NCI-H460 (cell line): ENCODE results near the gene RCN1. TPM values are rescaled to one million over a fixed set of nuclear protein-coding genes. Genes with fewer than 3 reads are reported as not detected.
"Not testable (repeated sequence)": the region's sequence is repeated elsewhere in the genome, so short reads cannot be mapped to it uniquely, and the experiment has no call there.

Experiments
- DNase-seq: peaks from one replicate; pipeline ENCODE4 v3.0.0-alpha.2; 2016; ENCODE audit warnings: low read depth; ENCODE audit errors: extremely low read depth
- total RNA-seq: library from RNA; depleted of rRNA; stranded (reverse); fragments of >200 nt; shearing (Covaris generic); gene quantifications from 2 replicates; pipeline ENCODE4 v1.2.3, GENCODE V29; 2014

Gene RCN1
- total RNA-seq, 1 experiment from 2014 or later, result 132 TPM

GRCh38 chr11:32109592-32109991 lies 18.7 kb downstream of the RCN1 start:
- no peak for DNase-seq

- DNase-seq, result no peak
Observed at GRCh38 chr11:32110795-32111194, 19.9 kb downstream of the RCN1 start.

DNA sequence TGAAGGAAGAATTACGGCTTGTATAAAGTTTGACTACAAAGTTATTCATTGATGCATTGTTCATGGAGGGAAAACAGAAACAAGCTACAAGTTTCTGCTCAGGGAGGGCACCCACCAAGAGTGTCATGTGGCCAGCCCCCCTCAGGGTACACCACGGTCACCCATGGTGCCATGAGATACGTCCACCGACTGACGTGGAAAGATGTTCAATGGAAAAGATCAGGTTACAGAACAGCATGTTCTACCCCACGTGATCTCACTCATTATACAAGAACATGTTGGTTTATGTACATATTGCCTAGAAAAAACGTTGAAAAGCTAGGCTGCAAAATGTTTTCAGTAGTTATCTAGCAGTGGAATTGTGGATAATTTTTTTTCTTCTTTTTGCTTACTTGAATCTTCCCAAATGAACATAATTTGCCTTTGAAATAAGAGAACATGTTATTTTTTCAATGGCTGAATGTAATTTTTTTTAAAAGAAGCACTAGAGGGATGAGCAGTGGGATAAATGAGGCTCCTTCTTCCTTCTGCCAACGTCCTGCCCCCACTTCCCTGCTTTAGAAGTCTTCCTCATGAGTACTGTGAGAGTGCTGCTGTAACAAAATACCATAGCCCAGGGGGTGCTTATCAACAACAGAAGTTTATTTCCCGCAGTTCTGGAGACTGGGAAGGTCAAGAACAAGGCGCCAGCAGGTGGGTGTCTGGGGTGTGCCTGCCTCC lies 22.5 kb downstream of the RCN1 start:
- no peak for DNase-seq

DNA sequence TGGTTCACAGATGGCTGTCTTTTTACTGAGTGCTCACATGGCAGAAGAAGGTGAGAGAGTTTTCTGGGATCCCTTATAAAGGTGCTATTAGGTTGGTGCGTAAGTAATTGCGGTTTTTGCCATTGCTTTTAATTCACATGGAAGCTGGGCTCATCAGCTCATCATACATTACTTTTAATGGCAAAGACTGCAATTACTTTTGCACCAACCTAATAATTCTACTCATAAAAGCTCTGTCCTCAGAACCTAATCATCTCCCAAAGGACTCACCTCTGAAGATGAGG lies 23.0 kb downstream of the RCN1 start:
- DNase-seq, result no peak

DNA sequence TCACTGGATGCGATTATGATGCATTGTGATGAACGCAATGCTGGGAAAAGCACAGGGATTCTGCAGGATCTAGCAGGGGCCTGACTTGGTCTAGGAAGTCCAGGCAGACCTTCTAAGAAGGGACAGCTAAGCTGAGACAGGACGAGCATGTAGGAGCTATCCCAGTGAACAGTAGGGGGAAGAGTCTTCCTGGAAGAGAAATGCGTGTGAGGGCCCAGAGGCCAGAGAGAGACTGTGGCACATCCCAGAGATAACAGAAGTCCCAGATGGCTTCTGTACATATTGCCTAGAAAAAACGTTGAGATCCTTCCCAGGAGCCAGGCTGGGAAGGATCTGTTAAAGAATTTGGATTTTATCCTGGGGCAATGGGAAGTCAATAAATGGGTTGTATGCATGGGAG lies 24.6 kb downstream of the RCN1 start:
- no peak for DNase-seq

DNA sequence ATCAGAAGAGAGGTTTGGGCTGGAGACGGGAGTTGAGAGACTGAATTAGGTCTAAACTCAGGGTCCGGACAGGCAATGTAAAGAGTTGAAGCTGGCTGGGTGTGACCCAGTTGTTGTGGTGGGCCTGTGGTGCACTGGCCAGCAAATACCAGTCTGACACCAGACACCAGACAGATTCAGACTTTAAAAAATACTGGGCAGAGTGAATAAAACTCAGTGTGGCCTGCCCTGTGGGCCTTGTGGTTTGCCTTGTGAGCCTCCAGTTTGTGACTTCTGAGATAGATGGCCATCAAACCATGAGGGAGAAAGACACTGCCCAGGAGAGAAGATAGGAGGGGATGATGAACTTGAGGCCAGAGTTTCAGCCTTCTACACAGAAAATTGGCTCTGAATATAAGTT lies 25.8 kb downstream of the RCN1 start:
- DNase-seq, result no peak

GRCh38 chr11:32118025-32118974 lies 27.4 kb downstream of the RCN1 start:
- DNase-seq, result no peak

GRCh38 chr11:32119139-32119538 lies 28.3 kb downstream of the RCN1 start:
- not testable (repeated sequence) for DNase-seq

DNA sequence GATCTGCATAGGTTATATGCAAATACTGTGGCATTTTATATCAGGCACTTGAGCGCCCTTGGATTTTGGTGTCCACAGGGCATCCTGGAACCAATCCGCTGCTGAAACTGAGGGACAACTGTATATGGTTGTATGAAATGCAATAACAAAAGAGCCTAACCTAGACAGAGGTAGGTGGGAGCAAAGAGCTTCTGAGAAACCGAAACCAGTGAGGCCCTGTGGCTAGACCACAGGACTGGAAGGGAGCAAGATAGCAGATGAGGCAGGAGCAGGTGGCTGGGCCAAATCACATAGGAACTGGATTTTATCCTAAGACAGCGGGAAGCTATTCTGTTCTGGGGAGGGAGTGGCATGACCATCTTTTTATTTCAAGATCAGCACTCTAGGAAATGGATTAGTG lies 30.1 kb downstream of the RCN1 start:
- DNase-seq, result no peak

- DNase-seq, result no peak
Observed at GRCh38 chr11:32122200-32122599, 31.3 kb downstream of the RCN1 start.

DNA sequence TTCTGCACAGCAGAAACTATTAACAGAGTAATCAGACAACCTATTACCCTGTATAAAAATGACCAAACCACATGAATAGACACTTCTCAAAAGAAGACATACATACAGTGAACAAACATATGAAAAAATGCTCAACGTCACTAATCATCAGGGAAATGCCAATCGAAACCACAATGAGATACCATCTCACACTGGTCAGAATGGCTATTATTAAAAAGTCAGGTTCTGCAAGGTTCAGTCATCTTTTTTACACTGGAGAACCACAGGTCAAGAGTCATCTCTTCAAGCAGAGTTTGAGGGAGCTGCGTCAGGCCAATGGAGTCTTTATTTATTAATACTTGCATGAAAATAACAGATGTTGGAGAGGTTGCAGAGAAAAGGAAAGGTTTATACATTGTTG lies 40.4 kb downstream of the RCN1 start:
- DNase-seq, result no peak

GRCh38 chr11:32136657-32137056 lies 45.8 kb downstream of the RCN1 start:
- DNase-seq, result no peak

- peak; percentile 54 for DNase-seq
Observed at GRCh38 chr11:32137263-32137662, 46.4 kb downstream of the RCN1 start.

DNA sequence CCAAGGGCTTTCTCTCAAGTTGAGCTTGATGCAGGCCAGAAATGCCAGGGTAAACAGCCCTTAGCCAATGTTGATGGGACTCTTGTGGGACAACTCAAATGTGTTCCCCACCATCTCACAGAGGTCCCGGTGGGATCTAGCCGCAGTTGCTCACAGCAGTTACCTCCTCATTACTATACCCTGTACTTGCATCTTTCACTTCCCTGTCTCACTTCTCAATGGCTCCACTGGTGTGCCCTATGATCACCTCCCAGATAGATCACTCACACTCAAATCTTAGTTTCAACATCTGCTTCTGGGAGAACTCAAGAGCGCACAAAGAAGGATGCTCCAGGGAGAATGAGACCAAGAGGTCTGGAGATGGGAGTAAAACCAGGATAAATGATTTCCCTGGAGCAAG lies 47.0 kb downstream of the RCN1 start:
- DNase-seq, result no peak

GRCh38 chr11:32138902-32139301 lies 48.0 kb downstream of the RCN1 start:
- DNase-seq, result no peak

DNA sequence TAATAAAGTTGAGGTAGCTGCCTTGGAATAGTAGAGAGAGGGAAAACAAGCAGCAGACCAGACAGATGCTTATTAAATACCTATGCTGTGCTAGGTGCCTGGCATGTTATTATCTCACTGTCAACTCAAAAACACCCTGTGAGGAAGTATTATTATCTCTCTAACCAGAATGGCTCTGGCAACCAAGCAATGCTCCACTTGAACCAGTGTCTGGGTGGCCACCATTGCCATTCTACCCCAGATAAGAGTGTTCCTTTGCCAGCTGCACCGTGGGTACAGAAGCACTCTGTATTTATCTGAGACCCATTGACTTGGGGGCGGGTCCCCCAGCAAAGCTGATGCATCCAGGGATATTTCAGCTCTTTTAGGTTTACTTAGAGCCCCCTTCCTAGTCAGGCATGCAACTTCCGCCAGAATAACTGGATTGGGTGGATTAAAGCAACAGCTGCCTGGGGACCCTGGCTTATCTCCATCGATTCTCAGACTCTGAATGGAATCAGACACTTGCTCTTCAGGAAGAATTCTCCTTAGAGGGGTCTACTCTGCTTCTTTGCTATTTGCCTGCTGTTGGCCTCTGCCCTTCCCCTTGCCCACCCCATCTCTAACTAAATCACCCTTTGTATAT lies 49.1 kb downstream of the RCN1 start:
- DNase-seq, result no peak

DNA sequence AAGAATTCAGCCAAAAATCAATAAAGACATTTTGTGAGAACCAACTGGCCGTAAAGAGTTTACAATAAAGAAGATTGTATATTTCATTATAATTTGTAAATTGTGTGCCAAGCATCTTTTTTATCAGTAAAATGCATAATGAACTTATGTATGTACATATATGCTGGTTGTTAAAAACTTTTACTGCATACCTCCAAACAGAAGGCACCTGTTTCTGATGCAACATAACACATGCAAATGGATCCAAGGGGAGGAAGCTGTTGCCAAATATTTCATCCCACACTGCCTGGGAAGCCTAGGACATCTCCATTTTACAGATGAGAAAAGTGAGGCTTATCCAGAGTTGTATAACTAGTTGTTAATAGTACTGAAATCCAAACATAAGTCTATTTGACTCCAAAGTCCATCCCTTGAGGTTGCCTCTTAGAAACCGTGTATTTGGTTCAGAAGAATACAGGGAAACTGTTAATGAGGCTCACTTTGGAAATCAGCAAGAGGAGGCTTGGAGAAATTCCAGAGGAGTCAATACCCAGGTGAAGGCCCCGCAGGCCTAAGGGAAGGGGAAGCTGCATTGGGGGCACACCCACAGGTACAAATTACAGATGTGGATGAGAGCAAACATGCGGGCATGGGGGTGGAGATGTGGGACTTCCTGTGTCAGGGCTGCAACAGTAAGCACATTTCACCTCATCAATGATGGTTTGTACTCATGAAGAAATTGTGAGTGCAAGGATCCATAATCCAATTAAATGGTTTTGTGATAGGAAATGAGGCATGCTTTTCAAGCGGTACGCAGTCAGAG lies 51.1 kb downstream of the RCN1 start:
- no peak for DNase-seq

GRCh38 chr11:32143378-32143777 lies 52.5 kb downstream of the RCN1 start:
- DNase-seq, result no peak

DNA sequence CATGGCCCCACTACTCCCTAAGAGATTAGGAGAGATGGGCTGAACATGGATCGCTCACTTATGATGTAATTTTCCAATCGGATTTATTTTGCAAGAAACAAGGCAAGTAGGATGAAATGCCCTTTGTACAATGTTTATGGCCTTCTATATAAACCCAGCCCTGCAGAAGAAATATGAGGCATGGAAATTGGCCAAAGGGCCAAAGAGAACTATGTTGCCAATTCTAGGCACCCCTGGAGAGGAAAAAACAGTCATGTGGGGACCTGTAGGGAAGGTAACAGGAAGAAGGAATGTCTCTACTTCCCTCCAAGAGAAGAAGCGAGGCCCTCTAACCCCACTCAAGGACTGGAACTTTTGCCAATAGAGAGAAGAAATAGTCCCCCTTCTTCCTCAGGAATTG lies 54.4 kb downstream of the RCN1 start:
- no peak for DNase-seq

- DNase-seq, result peak; percentile 13
Observed at GRCh38 chr11:32148895-32149294, 58.0 kb downstream of the RCN1 start.

- no peak for DNase-seq
Observed at GRCh38 chr11:32149748-32150147, 58.9 kb downstream of the RCN1 start.
